CD1c-positive myeloid dendritic cell (primary cell): ENCODE results near the gene KTN1.

Experiments
- DNase-seq: peaks from one replicate; pipeline ENCODE4 v3.0.0-alpha.2; 2016; ENCODE audit errors: extremely low spot score

Gene KTN1

GRCh38 chr14:55571125-55571889 lies 8.7 kb upstream of the KTN1 start:
- DNase-seq: no peak

- no peak for DNase-seq
Observed at GRCh38 chr14:55572578-55572977, 7.4 kb upstream of the KTN1 start.

- no peak for DNase-seq
Observed at GRCh38 chr14:55574988-55575387, 5.0 kb upstream of the KTN1 start.

- no peak for DNase-seq
Observed at GRCh38 chr14:55577229-55577628, 2.8 kb upstream of the KTN1 start.

GRCh38 chr14:55578511-55578910 lies 1.5 kb upstream of the KTN1 start:
- no peak for DNase-seq

- DNase-seq: peak; percentile 50
Observed at GRCh38 chr14:55580470-55581341, 699 bp downstream of the KTN1 start.

- DNase-seq: no peak
Observed at GRCh38 chr14:55581342-55581771, 1.4 kb downstream of the KTN1 start.

- peak; percentile 65 for DNase-seq
Observed at GRCh38 chr14:55582746-55583145, 2.7 kb downstream of the KTN1 start.

- DNase-seq: peak; percentile 21
Observed at GRCh38 chr14:55583942-55584468, 4.0 kb downstream of the KTN1 start.

- peak; percentile 7 for DNase-seq
Observed at GRCh38 chr14:55585854-55586253, 5.8 kb downstream of the KTN1 start.

- DNase-seq: no peak
Observed at GRCh38 chr14:55586411-55586810, 6.4 kb downstream of the KTN1 start.

- DNase-seq: no peak
Observed at GRCh38 chr14:55587847-55588246, 7.8 kb downstream of the KTN1 start.

GRCh38 chr14:55588259-55588699 lies 8.3 kb downstream of the KTN1 start:
- no peak for DNase-seq

GRCh38 chr14:55589171-55589570 lies 9.2 kb downstream of the KTN1 start:
- DNase-seq: no peak

- DNase-seq: no peak
Observed at GRCh38 chr14:55592436-55592835, 12.4 kb downstream of the KTN1 start.

- DNase-seq: no peak
Observed at GRCh38 chr14:55593698-55594097, 13.7 kb downstream of the KTN1 start.

- peak; percentile 12 for DNase-seq
Observed at GRCh38 chr14:55599250-55599879, 19.4 kb downstream of the KTN1 start.

GRCh38 chr14:55600784-55601561 lies 21.0 kb downstream of the KTN1 start:
- DNase-seq: peak; percentile 24

GRCh38 chr14:55603401-55603953 lies 23.5 kb downstream of the KTN1 start:
- no peak for DNase-seq

GRCh38 chr14:55604488-55604887 lies 24.5 kb downstream of the KTN1 start:
- DNase-seq: no peak

- DNase-seq: no peak
Observed at GRCh38 chr14:55604900-55605418, 25.0 kb downstream of the KTN1 start.
